HG03460 (cell line): ENCODE measurements around the gene CEP250.
"Not testable (repeated sequence)": the region's sequence is repeated elsewhere in the genome, so short reads cannot be mapped to it uniquely, and the experiment has no call there.

Experiments
- ATAC-seq: cut with Tn5 transposase; IDR thresholded peaks from one replicate; pipeline ENCODE4 v1.9.1; 2021; ENCODE audit not compliant: unreplicated experiment

Gene CEP250

DNA sequence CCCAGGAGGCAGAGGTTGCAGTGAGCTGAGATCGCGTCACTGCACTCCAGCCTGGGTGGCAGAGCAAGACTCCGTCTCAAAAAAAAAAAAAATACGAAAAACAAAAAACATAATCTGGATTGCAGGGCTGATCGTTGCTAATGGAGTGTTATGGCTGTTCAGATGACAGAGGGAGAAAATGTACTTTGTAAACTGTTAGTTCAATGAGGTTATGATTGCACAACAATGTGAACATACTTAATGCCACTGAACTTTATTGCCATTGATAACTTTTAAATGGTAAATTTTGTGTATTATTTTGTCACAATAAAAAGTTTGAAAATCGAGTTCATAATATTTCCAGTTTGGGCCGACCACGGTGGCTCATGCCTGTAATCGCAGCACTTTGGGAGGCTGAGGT, 63.6 kb downstream of the CEP250 start:
- ATAC-seq: no peak

DNA sequence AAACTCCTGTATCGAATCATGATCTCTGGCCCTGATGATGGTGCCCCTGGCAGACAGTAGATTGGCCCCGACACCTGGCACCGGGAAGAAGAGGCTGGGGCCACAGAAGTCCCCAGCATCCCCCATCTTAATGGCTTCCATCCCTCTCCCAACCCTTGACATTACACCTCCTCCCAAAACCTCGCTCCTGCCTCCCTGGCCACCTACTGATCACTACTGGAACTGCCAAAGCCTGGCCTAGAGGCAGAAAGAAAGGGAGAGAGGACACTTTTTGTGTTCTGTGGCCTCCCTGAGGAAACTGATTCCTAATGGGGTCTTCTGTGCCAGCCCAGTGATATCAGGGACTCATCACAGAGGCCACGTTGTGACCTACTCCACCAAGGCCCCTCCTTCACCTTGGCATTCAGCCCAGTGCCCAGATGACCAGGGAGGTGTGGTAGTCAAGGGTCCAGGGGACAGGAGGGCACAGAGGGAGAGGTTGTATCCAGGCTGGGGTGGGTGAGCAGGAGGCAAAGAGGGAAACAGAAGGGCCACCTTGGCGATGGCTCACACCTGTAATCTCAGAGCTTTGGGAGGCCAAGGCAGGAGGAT, 68.0 kb downstream of the CEP250 start:
- no peak for ATAC-seq

GRCh38 chr20:35525639-35526038, 70.2 kb downstream of the CEP250 start:
- no peak for ATAC-seq

DNA sequence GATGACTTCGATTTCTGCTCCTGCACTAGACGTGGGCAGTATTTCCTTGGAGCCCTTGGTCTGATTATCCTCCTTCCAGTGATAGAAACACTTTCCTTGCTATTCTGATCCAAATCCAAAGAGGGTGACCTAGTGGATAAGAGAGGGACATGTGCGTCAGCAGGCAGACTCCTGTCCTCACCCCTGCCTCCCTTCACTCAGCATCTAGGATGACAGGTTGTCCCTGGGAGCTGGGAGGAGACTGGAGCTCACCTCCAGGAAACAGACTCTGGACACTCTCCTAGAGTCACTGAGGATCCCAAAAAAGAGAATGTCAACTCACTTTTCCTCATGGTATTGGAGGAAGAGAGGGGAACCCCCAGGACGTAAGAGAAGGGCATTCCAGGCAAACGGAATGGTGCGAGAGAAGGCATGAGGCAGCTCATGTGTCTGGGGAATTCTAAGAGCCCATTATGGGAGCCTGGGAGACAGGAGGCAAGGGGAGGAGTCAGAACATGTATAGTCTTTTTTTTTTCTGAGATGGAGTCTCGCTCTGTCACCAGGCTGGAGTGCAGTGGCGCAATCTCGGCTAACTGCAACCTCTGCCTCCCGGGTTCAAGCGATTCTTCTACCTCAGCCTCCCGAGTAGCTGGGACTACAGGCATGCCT, 71.8 kb downstream of the CEP250 start:
- no peak for ATAC-seq

- no peak for ATAC-seq
Observed at GRCh38 chr20:35529552-35529951, 74.2 kb downstream of the CEP250 start, which contains the start of gene C20orf173. C20orf173 (minus strand) TSS chr20:35529652; CDS start chr20:35529373, 279 bp downstream.

DNA sequence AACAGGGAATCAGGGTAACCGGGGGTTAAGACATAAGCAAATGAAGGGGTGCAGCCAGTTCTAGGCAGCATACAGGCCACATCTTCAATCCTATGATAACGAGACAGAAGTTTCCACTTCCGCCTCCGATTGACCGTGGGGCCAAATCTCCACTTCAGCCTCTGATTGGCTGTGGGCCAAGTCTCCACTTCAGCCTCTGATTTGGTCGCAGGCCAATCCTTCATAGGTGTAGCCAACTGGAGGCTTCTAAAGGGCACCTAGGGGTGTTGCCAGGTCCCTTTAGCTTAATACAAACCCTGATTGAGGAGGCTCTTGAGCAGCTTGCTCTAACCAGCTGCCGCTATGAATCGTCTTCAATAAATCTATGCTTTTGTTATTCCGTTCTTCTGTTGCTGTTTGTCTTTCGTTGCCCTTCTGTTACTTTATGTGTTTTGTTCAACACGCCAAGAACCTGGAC, 84.4 kb downstream of the CEP250 start:
- ATAC-seq: peak; percentile 65

GRCh38 chr20:35541118-35541782, 85.9 kb downstream of the CEP250 start:
- no peak for ATAC-seq

DNA sequence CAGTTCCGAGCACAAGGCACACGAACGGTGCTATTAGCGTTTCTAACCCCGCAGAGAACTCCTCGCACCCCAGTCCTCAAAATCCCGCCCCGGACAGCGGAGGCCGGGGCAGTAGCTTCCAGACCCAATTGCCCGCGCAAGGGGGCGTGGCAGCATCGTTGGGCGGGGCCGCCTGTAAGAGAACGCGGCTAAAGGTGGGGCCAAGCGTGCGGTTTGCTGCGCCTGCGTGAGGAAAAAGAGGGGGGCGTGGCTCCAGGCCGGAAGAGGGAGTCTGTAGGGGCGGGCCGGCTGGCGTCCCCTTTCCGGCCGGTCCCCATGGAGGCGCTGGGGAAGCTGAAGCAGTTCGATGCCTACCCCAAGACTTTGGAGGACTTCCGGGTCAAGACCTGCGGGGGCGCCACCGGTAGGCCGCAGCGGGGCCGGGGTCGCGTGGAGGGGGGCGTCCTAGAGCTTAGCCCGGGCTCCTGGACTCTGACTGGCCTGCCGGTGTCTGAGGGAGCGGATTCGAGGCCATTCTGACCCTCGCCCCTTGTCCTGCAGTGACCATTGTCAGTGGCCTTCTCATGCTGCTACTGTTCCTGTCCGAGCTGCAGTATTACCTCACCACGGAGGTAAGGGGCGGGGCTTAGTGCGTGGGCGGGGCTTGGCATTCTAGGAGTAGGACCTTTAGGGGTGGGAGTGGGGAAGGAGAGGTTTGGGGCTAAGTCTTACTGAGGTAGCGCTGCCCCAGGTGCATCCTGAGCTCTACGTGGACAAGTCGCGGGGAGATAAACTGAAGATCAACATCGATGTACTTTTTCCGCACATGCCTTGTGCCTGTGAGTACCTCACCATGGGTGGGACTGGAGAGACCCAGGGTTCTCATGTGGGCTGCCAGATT, 86.6 kb downstream of the CEP250 start, which contains the start of gene ERGIC3:
TSS of gene ERGIC3 (plus strand) at position 296 of the 880 bp plus-strand sequence. CDS start at position 316, 20 bp downstream.
- ATAC-seq: peak; percentile 84

DNA sequence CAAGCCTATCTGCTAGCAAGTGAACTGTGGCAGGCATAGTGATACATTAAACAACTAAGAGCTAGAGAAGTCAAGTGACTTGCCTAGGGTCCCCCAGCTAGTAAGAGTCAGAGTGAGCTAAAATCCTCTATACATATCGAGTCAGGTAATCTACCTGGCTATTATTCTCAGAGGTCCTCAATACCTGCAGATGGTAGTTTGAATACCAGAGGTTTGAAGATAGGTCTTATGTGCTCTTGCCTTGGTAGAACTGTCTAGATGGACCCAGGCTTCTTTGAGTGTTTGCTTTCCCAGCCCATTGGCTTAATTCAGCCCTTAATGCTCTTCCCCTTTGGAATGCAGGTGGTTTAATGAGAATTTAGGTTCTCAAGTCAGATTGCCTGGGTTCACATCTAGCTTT, 87.6 kb downstream of the CEP250 start:
- ATAC-seq: no peak

DNA sequence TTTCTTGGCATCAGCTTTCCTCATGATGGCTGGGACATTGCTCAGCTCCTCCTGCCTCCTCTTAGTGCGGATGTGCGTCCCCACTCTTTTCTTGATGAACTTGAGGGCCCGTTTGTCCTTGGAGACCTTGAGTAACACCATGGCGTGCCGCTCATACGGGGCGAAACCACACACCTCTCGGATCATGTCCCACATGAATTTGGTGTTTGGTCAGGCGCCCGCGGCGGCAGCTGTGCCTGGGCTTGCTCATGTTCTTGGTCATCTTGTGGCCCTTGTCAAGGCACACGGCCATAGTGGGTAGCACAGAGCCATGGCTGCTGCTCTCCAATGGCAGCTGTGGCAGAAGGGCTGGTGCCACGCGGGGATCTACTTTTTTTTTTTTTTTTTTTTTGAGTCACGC, 89.0 kb downstream of the CEP250 start:
- no peak for ATAC-seq

- ATAC-seq: not testable (repeated sequence)
Observed at GRCh38 chr20:35544941-35545340, 89.5 kb downstream of the CEP250 start.

DNA sequence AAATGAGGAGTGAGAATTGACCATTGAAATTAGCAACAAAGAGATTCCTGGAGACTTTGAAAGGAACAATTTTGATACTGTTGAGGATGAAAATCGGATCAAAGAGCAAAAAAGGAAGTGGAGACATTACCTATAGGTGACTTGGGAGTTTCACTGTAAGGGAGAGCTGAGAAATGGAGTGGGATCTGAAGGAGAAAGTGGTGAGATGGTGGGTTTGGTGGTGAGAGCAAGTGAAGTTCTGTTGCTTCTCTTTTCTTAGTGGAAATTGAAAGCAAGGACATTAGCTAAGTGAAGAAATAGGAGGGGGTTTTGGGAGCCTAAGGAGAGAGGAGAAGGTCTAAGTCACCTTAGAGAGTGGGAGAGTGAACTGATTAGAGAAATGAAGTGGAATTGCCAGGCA, 90.7 kb downstream of the CEP250 start:
- ATAC-seq: no peak

GRCh38 chr20:35547329-35547728, 91.9 kb downstream of the CEP250 start:
- ATAC-seq: no peak

- no peak for ATAC-seq
Observed at GRCh38 chr20:35551503-35551902, 96.1 kb downstream of the CEP250 start.

DNA sequence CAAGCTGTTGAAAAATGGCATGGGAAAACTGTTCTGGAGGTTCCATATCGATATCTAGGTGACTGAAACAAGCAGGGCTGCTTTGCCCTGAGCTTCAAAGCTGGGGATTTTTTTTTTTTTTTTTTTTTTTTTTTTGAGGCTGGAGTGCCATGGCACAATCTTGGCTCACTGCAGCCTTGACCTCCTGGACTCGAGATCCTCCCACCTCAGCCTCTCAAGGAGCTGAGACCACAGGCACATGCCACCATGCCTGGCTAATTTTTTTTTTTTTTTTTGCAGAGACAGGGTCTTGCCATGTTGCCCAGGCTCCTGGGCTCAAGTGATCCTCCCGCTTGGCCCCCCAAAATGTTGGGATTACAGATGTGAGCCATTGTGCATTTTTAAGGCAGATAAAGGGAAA, 97.5 kb downstream of the CEP250 start:
- no peak for ATAC-seq

DNA sequence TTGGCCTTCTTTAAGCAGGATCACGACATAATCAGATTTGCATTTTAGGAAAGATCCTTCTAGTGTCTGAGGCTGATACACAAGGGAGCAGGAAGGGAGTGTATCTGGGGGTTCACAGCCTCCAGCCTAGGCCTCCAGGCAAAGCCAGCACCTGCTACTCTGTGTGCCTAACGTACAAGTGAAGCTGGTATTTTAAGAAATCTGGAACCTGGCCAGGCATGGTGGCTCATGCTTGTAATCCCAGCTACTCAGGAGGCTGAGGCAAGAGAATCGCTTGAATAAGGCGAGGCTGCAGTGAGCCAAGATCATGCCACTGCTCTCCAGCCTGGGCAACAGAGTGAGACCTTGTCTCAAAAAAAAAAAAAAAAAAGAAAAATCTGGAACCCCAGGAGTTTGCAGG, 100.1 kb downstream of the CEP250 start:
- ATAC-seq: not testable (repeated sequence)

GRCh38 chr20:35555951-35556645, 100.7 kb downstream of the CEP250 start:
- ATAC-seq: no peak

GRCh38 chr20:35556871-35557270, 101.5 kb downstream of the CEP250 start:
- no peak for ATAC-seq

- no peak for ATAC-seq
Observed at GRCh38 chr20:35558451-35558850, 103.1 kb downstream of the CEP250 start.

DNA sequence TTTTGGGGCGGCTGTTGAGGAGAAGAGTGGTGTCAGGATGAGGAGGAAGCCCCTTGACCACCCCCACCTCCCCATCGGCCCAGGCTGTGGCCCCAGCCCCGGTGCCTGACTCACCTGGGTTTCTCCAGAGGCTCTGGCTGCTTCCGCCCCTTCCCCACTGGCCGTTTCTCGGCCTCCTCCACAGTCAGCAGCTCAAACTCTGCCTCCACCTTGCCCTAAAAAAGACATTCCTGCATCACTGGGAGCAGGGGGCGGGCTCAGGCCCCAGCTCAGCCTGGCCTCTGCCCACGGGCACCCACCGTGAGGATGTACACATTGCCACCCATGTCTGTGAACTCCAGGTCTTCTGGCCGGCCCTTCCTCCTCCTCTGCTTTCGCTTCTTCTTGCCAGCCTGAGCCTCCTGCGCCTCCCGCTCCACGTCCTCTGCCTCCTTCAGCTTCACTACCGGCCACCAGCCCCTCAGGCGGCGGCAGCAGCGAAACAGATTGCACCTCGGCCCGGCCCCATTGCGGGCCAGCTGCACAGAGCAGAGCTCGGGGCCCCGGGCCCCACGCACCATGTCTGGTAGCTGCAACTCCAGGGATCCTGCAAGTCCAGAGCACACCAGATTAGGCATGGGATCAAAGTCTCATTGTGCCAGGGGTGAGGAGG, 103.8 kb downstream of the CEP250 start:
- ATAC-seq: no peak
